B cell (primary cell): Measurements from ENCODE around the gene PRM2.

Experiments used
- CTCF ChIP-seq: fragments of 200-600 bp; IDR thresholded peaks from one replicate; pipeline ENCODE4 v1.8.0; 2022; ENCODE audit warnings: antibody characterized with exemption, mild to moderate bottlenecking
- EZH2 ChIP-seq: IDR thresholded peaks from 2 replicates; pipeline ENCODE4 v1.6.1; 2012; ENCODE audit warnings: borderline replicate concordance, low read depth, mild to moderate bottlenecking, moderate library complexity, low read length; ENCODE audit not compliant: insufficient read depth, poor library complexity, severe bottlenecking

- no peak for TF ChIP-seq CTCF
- no peak for TF ChIP-seq EZH2
Observed at GRCh38 chr16:11253995-11254912, 22.0 kb downstream of the PRM2 start.
